Glomerular visceral epithelial cell (primary cell): ENCODE measurements around the gene SLC38A3.

ENCODE experiments used
- DNase-seq: peaks from one replicate; pipeline ENCODE4 v3.0.0-alpha.2; 2016; ENCODE audit errors: extremely low spot score

Gene SLC38A3

GRCh38 chr3:50169232-50169832 is 35.7 kb upstream of the SLC38A3 start:
- DNase-seq = no peak

GRCh38 chr3:50169858-50170257 is 35.2 kb upstream of the SLC38A3 start:
- DNase-seq = no peak

GRCh38 chr3:50170689-50171088 is 34.4 kb upstream of the SLC38A3 start:
- peak; percentile 80 for DNase-seq

- no peak for DNase-seq
Observed at GRCh38 chr3:50171540-50172301, 33.4 kb upstream of the SLC38A3 start.

- DNase-seq = no peak
Observed at GRCh38 chr3:50172626-50173220, 32.3 kb upstream of the SLC38A3 start.

GRCh38 chr3:50173685-50174516 is 31.2 kb upstream of the SLC38A3 start:
- no peak for DNase-seq

GRCh38 chr3:50174517-50174895 is 30.6 kb upstream of the SLC38A3 start:
- no peak for DNase-seq

GRCh38 chr3:50174947-50175524 is 30.0 kb upstream of the SLC38A3 start:
- DNase-seq = no peak

GRCh38 chr3:50177346-50177745 is 27.7 kb upstream of the SLC38A3 start:
- DNase-seq = no peak

- no peak for DNase-seq
Observed at GRCh38 chr3:50179710-50180109, 25.4 kb upstream of the SLC38A3 start.

- no peak for DNase-seq
Observed at GRCh38 chr3:50181985-50182384, 23.1 kb upstream of the SLC38A3 start.

GRCh38 chr3:50182533-50183099 is 22.5 kb upstream of the SLC38A3 start:
- DNase-seq = no peak

GRCh38 chr3:50183755-50184154 is 21.3 kb upstream of the SLC38A3 start:
- DNase-seq = no peak

GRCh38 chr3:50184242-50184978 is 20.7 kb upstream of the SLC38A3 start:
- DNase-seq = no peak

GRCh38 chr3:50185230-50185629 is 19.8 kb upstream of the SLC38A3 start:
- no peak for DNase-seq

- DNase-seq = no peak
Observed at GRCh38 chr3:50186096-50186495, 19.0 kb upstream of the SLC38A3 start.

GRCh38 chr3:50187750-50188149 is 17.3 kb upstream of the SLC38A3 start:
- no peak for DNase-seq

- peak; percentile 79 for DNase-seq
Observed at GRCh38 chr3:50189274-50189673, 15.8 kb upstream of the SLC38A3 start.

GRCh38 chr3:50189989-50190388 is 15.1 kb upstream of the SLC38A3 start:
- DNase-seq = no peak

GRCh38 chr3:50190936-50191660 is 14.0 kb upstream of the SLC38A3 start, which contains the start of gene GNAT1:
Gene GNAT1 (plus strand): TSS chr3:50191610. CDS start chr3:50191726, 116 bp downstream.
- no peak for DNase-seq
